UCSD-AML1 (cell line): ENCODE results near the gene KLHL25.

Source experiments
- DNase-seq: peaks from one replicate; lab custom pipeline; 2025; ENCODE audit not compliant: unreplicated experiment; lab: John Stamatoyannopoulos, UW

KLHL25 gene

DNA sequence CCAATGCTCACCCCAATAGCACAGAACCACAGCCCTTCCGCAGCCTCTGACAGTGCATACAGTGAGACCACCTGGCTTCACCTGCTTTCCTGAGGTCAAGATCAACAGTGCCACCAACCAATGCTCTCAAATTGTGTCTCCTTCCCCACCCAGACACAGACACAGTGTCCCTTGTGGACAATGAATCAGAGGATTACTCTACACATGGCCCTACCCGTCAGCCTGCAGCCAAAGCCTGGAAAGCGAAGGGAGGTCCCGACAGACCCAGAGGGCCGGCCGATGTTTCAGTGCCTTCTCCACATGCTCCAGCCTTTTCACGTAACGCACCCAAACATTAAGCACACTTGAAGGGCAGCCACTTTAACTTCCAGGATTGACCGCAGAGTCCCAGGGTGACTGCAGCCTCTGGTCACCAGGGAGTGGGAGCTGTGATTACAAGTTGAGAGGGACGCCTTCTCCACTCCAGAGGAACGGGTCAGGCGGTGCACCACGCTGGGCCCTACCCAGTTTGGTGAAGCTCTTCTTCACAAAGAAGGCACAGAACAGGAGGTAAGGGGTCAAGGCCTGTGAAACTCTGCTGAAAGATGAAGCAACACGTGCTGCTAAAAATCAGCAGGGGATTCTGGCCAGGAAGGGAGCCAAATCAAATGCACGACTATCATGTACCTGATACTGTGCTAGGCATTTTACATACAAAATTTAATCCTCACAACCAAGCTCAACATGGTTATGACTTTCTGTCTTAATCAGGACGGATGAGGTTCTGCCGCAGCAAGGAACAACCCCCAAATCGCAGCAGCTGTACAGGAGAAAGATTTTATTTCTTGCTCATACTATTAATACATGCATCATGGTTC lies 17.2 kb downstream of the KLHL25 start:
- DNase-seq: no peak

DNA sequence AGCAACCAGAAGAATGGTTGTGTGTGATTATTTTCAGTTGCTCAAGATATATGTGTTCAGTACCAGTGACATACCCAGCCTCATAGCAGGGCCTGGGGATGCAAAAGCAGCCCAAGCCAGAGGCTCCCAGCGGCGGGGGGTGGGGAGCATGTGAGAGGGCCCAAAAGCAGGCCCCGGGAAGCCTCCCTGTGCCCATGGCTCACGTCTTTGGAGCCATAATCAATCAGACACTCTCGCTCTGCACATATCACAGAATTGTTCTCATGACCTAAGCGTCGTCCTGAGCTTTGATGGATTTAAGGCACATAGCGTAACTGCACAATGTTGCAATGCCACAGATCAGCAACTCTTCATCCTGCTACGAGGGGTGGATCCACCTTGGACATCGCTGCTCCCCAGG lies 20.8 kb downstream of the KLHL25 start:
- DNase-seq: no peak

DNA sequence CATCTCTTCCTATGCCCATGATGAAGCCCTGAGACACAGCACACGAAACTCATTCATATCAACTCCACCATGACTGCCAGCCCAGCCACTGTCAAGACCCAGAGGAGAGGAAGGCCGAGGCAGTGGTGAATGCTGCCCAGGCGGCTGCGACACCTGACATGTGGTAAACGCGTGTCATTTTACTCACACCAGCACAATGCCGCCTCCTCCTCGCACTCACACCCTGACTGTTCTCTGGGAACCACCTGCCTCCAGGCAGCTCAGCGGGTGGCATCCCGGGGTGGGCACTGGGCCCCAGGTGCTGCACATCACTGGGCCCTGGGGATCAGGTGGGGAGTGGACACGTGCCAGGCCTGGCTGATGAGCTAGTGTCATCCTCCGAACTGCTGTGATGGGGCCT lies 21.5 kb downstream of the KLHL25 start:
- DNase-seq: no peak

DNA sequence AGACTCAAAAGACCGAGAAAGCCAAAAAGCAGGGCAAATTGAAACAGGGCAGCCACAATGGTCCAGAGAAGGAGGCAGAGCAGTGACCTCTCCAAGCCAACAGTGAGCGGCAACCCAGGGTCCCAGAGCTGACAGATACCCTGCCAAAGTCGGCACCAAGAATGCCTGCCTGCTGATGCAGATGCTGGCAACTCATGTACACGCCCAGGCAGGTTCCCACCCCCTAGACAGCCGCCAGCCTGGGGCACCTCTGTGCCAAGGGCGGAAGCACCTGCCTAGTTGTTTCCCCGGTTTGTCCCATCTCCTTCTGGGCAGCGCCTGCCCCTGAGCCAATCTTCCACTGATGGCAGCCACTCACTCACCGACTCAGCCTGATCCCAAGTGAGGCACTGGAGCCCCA lies 22.1 kb downstream of the KLHL25 start:
- no peak for DNase-seq

DNA sequence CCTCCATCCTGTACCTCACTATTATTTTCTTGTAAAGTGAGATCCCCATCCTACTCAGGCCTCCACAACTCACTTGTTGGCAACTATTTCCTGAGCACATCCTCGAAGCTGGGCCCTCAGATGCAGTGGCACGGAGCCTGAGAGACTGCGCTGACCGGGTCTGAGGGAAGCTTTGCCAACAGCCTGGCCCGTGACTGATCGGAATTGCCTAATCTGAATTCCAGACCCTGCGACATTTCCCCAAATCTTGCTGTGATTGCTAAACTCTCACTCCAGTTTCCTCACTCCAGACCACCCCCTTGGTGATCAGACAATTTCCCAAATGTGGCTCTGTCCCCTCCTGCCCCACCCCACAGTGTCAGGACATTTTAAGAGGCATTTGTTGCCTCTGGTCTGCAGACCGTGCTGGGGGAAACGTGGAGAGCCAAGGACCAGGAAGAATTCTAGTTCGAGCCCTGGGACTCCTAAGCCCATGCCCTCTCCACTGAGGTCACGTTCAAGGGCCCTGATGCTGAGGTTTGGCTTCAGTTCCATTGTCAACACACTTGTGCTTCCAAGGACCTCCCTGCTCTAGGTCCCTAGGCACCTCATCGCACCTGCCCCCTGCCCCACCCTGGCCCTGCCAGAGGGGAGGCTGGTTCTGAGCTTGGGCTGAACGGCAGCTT lies 22.8 kb downstream of the KLHL25 start:
- DNase-seq: no peak

DNA sequence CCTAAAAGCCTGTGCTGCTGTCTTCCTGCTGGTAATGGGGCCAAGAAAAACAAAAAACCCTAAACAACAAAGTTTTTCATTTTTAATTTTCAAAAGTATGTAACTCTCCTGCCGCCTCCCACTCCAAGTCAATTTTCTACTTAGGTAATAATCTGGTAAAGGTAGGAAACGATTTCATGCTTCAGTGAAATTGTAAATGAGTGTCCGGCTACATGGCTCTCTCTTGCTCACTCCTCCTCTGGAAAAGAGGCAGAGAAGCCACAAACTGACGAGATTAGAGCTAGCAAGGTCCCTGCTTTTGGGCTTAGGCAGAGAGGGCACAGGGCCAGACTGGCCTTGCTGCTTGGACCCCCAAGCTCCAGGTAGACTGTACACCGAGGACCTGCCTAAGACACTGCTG lies 23.5 kb downstream of the KLHL25 start:
- no peak for DNase-seq

DNA sequence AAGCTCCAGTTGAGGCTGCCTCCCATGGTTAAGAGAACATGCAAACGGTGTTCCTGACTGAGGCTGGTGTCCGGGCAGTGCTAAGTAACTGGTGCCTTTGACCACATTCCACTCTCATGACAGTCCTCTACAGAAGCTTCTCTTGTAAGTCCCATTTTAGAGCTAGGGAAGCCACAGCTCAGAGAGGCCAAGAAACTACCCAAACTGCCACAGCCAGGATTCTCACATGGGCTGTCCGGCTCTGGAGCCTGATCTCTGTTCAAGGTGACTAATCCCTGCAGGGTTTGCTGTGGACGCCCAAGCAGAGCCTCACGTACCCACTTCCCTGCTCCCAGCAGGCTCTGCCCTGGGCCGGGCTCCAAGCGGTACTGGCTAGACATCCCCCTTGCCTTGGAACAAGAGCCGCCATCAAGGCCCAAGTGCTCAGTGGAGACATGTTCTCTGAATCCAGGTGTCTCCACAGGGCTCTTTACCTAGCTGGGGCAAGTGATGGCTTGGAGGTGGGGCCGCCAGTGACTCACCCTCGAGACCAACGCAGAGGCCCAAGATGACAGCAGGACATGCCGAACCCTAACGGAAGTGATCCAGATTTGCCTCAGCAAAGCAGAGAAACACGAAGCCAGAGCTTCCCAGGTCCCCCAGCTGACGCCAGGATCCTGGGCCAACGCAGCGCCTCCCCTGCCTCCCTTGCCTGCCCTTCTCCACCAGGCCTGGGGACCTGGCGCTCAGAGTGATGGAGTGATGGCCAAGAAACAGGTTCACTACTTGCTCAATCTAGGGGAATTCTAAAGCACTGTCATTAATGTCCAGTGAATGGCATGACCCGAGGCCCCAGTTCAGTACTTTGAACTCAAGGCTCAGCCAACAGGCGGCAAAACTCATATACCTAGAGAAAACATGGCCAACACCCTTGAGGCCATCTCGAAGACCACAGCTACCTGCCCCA lies 24.4 kb downstream of the KLHL25 start:
- no peak for DNase-seq

DNA sequence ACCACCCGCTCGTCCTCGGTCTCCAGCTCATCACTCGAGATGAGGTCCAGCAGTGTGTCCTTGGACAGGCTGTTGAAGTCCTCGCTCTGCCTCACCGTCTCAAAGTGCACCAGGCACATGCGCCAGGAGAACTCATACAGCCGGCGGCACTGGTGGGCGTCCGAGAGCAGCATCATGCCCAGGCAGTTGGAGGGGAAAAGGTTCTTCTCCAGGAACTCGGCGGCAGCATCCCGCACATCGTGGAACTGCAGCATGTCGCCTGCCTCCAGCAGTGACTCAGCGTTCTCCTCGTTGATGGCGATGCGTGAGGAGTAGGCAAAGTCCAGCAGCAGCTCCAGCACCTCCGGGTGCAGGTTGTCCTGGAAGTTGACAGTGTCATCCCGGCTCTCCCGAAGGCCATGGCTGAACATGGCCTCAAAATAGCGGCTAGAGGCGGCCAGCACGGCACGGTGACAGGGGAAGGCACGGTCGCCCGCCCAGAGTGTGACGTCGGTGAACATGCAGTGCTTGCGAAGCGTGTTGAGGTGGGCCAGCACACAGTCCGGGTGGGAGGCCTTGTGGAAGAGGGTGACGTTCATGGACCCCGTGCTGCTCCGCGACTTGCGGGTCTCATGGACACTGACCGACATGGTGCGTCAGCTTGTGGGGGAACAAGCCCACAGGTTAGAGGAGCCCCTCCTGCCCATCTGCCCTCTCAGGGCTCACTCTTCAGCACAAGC lies 25.4 kb downstream of the KLHL25 start:
- no peak for DNase-seq

DNA sequence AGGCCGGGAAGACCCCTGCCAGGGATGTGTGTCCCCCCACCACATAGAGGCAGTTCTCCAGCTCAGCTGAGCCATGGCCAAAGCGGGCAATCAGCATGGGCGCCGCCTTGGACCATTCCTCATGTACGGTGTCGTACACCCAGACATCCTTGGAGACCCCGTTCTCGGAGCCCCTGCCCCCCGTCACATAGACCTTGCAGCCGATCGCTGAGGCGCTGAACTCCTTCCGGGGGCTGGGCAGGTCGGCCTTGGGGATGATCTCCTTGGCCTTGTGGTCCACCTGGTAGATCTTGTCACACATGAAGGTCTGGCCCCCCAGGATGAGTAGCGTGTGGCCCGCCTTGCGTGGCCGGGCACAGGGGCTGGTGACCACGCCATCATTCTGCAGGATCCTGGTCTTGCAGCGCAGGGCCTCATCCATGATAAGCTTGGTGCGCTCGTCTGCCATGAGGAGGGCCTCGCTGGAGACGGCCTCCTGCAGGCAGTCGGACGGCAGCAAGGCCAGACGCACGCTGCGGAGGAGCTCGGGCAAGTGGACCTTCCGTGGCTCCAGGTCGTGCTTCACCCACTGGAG lies 26.0 kb downstream of the KLHL25 start:
- DNase-seq: no peak

DNA sequence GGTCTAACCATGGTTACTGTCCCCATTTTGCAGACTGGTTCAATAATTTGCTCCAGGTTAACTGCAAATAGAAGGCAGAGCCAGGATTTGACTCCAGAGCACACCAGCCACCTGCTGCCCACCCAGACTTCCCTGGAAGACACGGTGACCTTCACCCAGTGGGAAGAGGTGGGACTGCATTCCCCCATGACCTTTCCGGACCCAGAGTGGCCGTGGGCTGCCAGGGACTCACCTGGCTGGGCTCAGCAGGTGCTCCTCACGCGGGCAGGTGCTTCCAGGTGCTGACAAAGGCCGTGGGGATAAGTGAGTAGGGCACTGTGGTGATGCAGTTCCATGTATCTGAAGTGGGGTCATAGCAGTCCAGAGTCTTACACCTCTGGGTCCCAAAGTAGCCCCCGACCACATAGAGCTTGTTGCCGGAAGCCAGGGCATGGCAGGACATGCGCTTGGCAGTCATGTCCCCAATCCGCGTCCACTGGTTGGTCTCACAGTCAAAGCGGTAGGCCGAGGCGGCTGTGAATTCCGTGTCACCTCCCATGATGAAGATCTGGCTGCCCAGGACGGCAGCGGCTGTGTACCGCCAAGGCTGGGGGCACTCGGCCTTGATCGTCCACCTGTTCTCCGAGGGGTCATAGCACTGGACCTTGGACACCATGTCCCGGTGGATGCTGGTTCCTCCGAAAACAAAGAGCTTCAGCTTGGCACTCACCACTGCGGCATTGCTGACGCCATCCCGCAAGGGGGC lies 26.8 kb downstream of the KLHL25 start:
- no peak for DNase-seq

DNA sequence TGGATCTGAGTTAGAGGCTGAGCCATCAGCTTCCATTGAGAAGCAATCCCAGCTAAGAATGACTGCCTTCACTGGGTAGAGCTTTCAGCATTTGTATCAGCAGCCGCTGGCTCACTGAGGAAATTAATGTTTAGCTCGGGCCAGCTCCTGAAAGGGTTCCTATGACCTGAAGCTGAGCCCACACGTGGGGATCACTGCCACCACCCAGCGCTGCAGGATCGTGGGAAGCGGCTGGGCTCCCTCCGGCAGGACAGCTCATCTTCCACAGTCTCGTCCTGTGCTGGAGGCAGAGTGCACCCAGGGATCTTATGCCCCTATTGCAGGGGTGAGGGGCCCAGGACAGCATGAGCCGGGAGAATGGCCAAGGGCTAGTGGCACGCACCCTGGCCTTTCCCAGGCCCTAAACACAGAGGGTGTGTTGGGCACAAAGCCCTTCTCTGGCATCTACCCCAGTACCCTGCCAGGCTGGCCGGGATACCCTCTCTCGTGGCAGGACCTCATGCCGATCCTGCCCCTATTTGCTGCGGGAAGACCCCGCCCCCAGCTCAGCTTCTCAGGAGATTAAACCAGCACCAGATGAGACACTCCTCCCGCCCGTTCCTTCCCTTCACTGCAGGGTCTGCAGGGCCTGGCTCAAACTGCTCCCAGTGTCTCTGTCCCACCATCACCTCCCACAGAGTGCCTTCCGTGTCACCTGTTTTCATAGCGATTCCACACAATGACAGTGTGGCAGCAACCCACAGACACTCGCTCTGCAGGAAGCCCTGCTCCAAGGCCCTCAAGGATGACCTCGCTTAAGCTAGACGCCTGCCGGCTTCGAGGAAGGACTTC lies 28.5 kb downstream of the KLHL25 start:
- no peak for DNase-seq

DNA sequence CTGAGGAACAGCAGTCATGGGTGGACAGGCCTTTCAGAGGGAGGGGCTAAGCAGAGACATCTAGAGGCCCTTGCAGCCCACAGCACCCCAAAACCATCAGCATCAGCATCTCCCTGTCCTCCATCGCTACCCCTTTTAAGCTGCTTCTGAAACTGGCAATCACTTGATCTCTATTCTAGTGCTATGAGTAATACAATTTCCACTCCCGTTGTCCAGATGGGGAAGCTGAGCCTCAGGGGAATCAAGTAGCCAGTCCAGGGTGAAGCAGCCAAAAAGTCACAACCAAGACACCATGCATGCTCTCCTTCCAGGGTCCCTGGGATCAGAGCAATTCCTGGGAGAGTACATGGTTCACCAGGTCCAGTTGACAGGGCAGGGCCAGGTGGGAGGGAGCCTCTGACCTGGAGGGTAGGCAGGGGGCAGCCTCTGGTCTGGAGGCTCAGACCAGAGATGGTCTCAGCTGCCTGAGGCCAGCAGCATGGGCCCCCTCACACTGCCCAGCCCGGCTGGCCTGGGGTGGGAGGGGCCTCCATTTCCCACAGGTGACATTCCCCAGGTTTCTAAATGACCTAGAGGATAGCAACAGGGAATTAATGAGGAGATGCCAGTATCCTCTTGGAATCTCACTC lies 30.0 kb downstream of the KLHL25 start:
- no peak for DNase-seq

DNA sequence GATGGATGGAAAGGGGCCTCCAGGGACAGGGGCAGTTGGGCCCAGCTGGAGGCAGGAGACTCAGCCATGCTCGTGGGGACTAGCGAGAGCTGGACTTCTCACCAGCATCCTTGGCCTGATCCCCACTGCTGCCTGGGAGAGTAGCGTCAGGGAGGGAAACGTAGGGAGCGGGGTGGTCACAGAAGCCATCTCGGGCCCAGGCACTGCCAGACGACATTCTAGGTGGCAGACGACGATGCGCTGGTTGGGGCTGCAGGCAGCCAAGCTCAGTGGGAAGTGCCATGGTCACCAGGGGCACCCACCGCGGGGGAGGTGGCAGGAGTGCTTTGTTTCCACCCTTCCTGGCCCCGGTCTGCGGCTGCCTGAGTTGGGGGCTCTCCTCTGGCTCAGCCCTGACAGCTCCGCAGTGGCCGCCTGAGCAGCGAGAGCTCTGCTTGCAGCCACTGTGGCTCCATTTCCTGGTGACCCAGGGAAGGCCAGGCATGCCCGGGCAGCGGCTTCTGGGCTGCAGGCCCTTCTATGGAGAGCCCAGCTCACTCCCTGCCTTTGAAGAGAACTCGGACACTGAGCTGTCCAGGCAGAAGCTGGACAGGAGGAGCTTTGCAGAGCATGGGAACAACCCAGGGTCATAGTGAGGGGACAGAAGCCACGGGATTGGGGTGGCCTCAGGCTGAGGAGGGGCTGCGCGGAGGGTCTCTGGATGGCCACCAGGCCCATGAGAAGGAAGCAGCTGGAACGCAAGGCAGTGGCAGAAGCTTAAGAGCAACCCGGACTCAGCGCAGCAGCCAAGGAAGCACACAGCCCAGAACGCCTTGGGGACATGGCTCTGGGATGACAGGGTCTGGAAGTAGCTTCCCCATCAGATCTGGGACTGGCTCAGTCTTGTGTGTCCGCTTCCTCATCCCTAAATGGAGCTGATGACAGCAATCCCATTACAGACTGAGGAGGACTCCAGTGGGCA lies 30.8 kb downstream of the KLHL25 start:
- DNase-seq: no peak

DNA sequence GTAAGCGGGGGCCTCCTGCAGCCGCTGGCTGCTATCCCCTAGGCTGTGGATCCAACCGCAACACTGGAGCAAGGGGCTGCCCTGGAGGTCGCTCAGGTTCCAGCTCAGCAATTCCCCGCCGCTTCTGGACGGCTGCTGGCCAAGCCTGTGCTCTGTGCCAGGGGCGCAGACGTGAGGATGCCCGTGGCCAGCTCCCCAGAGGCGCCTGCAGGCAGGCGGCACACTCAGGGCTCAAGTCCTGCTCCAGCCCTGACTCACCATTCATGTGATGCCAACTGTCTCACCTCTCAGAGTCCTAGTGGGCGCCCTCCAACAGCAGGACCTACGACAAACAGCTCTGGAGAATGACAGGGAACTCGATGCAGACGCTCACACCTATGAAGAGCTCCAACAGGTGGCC lies 31.6 kb downstream of the KLHL25 start:
- no peak for DNase-seq

DNA sequence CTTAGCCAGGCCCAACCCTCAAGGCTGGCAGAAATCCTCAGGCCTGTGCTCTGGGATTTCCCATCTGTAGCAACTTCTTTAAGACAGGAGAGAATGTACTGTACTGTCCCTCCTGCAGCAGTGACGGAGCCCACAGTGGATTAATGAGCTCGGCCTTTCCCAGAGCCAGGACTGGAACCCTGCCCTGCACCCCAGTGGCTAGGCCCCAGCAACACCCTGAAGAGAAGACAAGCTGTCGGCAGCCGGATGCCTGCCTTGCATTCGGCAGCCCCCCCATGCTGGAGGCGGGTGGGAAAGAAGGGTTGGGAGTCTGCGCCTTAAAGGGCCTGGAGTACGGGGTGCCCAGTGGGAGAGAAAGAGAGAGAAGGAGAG lies 32.0 kb downstream of the KLHL25 start:
- DNase-seq: no peak

DNA sequence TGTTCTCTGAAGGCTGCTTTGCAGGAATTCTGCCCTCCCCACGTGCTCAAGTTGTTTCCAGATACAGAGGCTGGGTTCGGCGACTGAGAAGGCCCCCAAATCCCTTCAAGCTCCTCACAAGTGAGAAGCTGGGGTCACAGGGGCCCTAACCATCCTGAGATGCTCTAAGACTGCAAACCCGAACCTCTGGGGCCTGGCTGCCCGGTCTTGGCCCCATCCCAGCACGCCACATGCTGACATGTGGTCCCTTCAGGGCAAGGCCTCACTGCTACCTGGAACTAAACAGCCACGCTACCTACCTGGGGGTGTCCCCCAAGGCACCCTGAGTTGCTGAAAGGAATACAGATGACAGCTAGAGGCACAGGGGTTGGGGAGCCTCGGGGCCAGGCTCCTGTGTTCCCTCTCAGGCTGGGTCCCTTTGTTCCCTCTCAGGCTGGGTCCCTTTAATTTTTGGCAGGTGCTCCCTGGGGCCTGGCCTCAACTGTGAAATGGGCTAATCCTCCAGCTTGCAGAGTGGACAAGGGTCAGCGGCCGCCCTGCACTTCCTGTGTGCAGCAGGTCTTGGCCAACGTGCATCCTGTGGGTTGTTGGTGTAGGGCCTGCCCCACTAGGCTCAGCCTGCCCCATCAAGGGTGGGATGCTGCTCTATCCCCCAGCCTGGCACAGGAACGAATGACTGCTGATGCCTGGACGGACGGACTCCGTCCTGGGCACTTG lies 32.5 kb downstream of the KLHL25 start:
- no peak for DNase-seq

DNA sequence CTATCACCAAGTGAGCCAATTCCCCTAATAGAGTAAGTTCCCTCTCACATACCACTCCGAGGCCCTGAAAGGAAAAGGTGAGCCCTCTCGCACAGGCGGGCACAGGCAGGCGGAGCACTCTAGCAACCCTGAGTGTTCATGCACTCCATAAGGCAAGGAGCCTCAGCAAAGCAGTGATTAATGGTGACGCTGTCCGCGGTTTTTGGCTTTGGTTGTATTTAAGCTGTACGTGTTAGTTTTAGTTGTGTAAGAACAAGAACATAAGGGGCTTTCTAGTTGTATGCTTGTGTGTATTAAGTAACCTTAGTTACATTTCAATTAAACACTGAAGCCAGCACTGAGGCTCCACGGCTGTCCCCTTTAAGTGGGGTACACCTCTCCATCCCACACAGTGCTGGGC lies 33.1 kb downstream of the KLHL25 start:
- no peak for DNase-seq
